WTC11 (cell line): ENCODE results near the gene RIPOR2. TPM values are rescaled to one million over a fixed set of nuclear protein-coding genes. Genes with fewer than 3 reads are reported as not detected.
"Not testable (repeated sequence)": the region's sequence is repeated elsewhere in the genome, so short reads cannot be mapped to it uniquely, and the experiment has no call there.

ENCODE experiments used
- ATAC-seq: fragments of 200-7000 bp; cut with Tn5 transposase; 2 replicates; pipeline ENCODE4 v1.10.0; 2021; ENCODE audit warnings: mild to moderate bottlenecking, moderate library complexity
- CTCF ChIA-PET: fragments of 300-600 bp; sonication (Branson Sonifier 250); formaldehyde crosslinking; loops from one replicate; lab custom pipeline; 2021; ENCODE audit warnings: antibody characterized with exemption; lab: Charles Lee
- POLR2A ChIA-PET: fragments of 350-600 bp; sonication (Branson Sonifier 250); formaldehyde crosslinking; loops from one replicate; lab custom pipeline; 2021; ENCODE audit warnings: antibody characterized with exemption; lab: Charles Lee
- DNase-seq: peaks from one replicate; pipeline ENCODE4 v3.0.0; 2021; ENCODE audit warnings: low spot score
- H3K27ac Mint-ChIP-seq: 2 replicates; pipeline ENCODE4 v1.8.0; 2021; ENCODE audit warnings: mixed read lengths
- H3K27me3 Mint-ChIP-seq: 2 replicates; pipeline ENCODE4 v1.8.0; 2021; ENCODE audit warnings: low read depth, mild to moderate bottlenecking, moderate library complexity, mixed read lengths
- H3K36me3 Mint-ChIP-seq: 2 replicates; pipeline ENCODE4 v1.8.0; 2021; ENCODE audit warnings: mixed read lengths
- H3K4me1 Mint-ChIP-seq: 2 replicates; pipeline ENCODE4 v1.8.0; 2022; ENCODE audit warnings: mixed read lengths
- H3K4me3 Mint-ChIP-seq: 2 replicates; pipeline ENCODE4 v1.8.0; 2021; ENCODE audit warnings: mild to moderate bottlenecking, moderate library complexity, mixed read lengths
- H3K9me3 Mint-ChIP-seq: 2 replicates; pipeline ENCODE4 v1.8.0; 2021; ENCODE audit warnings: mixed read lengths
- ATF3 ChIP-seq: sonication (generic); formaldehyde crosslinking; conservative IDR thresholded peaks from 2 replicates; pipeline ENCODE4 v1.8.1; 2022; ENCODE audit warnings: mild to moderate bottlenecking, missing genetic modification reagents
- CBFB ChIP-seq: sonication (generic); formaldehyde crosslinking; IDR thresholded peaks from 2 replicates; pipeline ENCODE4 v1.8.1; 2022; ENCODE audit warnings: mild to moderate bottlenecking, low read depth, missing genetic modification reagents
- CREM ChIP-seq: sonication (generic); formaldehyde crosslinking; IDR thresholded peaks from 2 replicates; pipeline ENCODE4 v1.8.1; 2022; ENCODE audit warnings: mild to moderate bottlenecking, missing genetic modification reagents, moderate library complexity
- CTCF ChIP-seq: fragments of 200-600 bp; IDR thresholded peaks from 2 replicates; pipeline ENCODE4 v1.8.0; 2022; ENCODE audit warnings: antibody characterized with exemption
- E2F1 ChIP-seq: sonication (generic); formaldehyde crosslinking; IDR thresholded peaks from 2 replicates; pipeline ENCODE4 v1.8.0; 2022; ENCODE audit warnings: mild to moderate bottlenecking, missing genetic modification reagents
- EMX1 ChIP-seq: fragments of 250-450 bp; sonication (Bioruptor Pico); IDR thresholded peaks from 2 replicates; pipeline ENCODE4 v1.8.0; 2021; ENCODE audit warnings: mild to moderate bottlenecking
- IRF2 ChIP-seq: sonication (generic); formaldehyde crosslinking; IDR thresholded peaks from 2 replicates; pipeline ENCODE4 v1.8.0; 2022; ENCODE audit warnings: low read depth, missing genetic modification reagents, borderline replicate concordance
- JUN ChIP-seq: sonication (generic); formaldehyde crosslinking; IDR thresholded peaks from 2 replicates; pipeline ENCODE4 v1.8.0; 2023; ENCODE audit warnings: mild to moderate bottlenecking, missing genetic modification reagents
- MYBL2 ChIP-seq: sonication (generic); formaldehyde crosslinking; IDR thresholded peaks from 2 replicates; pipeline ENCODE4 v1.8.1; 2023; ENCODE audit warnings: mild to moderate bottlenecking, moderate library complexity, missing genetic modification reagents
- NFATC4 ChIP-seq: fragments of 250-450 bp; sonication (Bioruptor Pico); IDR thresholded peaks from 2 replicates; pipeline ENCODE4 v1.9.0; 2021; ENCODE audit warnings: mild to moderate bottlenecking
- NFE2L1 ChIP-seq: sonication (generic); formaldehyde crosslinking; IDR thresholded peaks from 2 replicates; pipeline ENCODE4 v1.8.1; 2023; ENCODE audit warnings: missing genetic modification reagents
- NR1H2 ChIP-seq: sonication (generic); formaldehyde crosslinking; IDR thresholded peaks from 2 replicates; pipeline ENCODE4 v1.9.0; 2021; ENCODE audit warnings: mild to moderate bottlenecking, moderate library complexity, missing genetic modification reagents
- NR2C2 ChIP-seq: sonication (generic); formaldehyde crosslinking; IDR thresholded peaks from 2 replicates; pipeline ENCODE4 v1.8.0; 2022; ENCODE audit warnings: mild to moderate bottlenecking, missing genetic modification reagents
- RORB ChIP-seq: fragments of 250-450 bp; sonication (Bioruptor Pico); IDR thresholded peaks from 2 replicates; pipeline ENCODE4 v1.9.0; 2021; ENCODE audit warnings: mild to moderate bottlenecking
- SMAD3 ChIP-seq: sonication (generic); formaldehyde crosslinking; IDR thresholded peaks from 2 replicates; pipeline ENCODE4 v1.8.0; 2022; ENCODE audit warnings: missing genetic modification reagents, mild to moderate bottlenecking, borderline replicate concordance
- SP1 ChIP-seq: sonication (generic); formaldehyde crosslinking; conservative IDR thresholded peaks from 2 replicates; pipeline ENCODE4 v1.8.1; 2022; ENCODE audit warnings: missing genetic modification reagents
- TEAD4 ChIP-seq: sonication (generic); formaldehyde crosslinking; IDR thresholded peaks from 2 replicates; pipeline ENCODE4 v1.8.0; 2022; ENCODE audit warnings: mild to moderate bottlenecking, missing genetic modification reagents
- TP53 ChIP-seq: sonication (generic); formaldehyde crosslinking; IDR thresholded peaks from 2 replicates; pipeline ENCODE4 v1.8.1; 2023; ENCODE audit warnings: mild to moderate bottlenecking, missing genetic modification reagents
- ZNF232 ChIP-seq: sonication (generic); formaldehyde crosslinking; IDR thresholded peaks from 2 replicates; pipeline ENCODE4 v1.8.0; 2022; ENCODE audit warnings: mild to moderate bottlenecking, missing genetic modification reagents
- ZNF281 ChIP-seq: sonication (generic); formaldehyde crosslinking; IDR thresholded peaks from 2 replicates; pipeline ENCODE4 v1.8.0; 2023; ENCODE audit warnings: mild to moderate bottlenecking, missing genetic modification reagents
- ZNF423 ChIP-seq: fragments of 250-450 bp; sonication (Bioruptor Pico); IDR thresholded peaks from 2 replicates; pipeline ENCODE4 v2.1.2; 2022; ENCODE audit warnings: mild to moderate bottlenecking, moderate library complexity
- ZNF671 ChIP-seq: fragments of 250-450 bp; sonication (Bioruptor Pico); IDR thresholded peaks from 2 replicates; pipeline ENCODE4 v1.8.0; 2021; ENCODE audit warnings: mild to moderate bottlenecking
- total RNA-seq: library from RNA; stranded (reverse); gene quantifications from 3 replicates; pipeline ENCODE4 v1.2.3, GENCODE V29; 2021
- TF ChIP-seq, protein P1 (sequence below): fragments of 250-450 bp; sonication (Bioruptor Pico); IDR thresholded peaks from 2 replicates; pipeline ENCODE4 v2.1.2; 2022; ENCODE audit warnings: mild to moderate bottlenecking, moderate library complexity
- TF ChIP-seq, protein P2 (sequence below): sonication (generic); formaldehyde crosslinking; IDR thresholded peaks from 2 replicates; pipeline ENCODE4 v1.8.0; 2022; ENCODE audit warnings: mild to moderate bottlenecking, missing genetic modification reagents

Gene RIPOR2
- total RNA-seq, 1 experiment from 2014 or later: 13.5 TPM

- TF ChIP-seq IRF2: no peak
- TF ChIP-seq EMX1: no peak
- TF ChIP-seq SP1: no peak
- no peak for TF ChIP-seq CREM (CRISPR knock-in tag)
- TF ChIP-seq, protein P1, sequence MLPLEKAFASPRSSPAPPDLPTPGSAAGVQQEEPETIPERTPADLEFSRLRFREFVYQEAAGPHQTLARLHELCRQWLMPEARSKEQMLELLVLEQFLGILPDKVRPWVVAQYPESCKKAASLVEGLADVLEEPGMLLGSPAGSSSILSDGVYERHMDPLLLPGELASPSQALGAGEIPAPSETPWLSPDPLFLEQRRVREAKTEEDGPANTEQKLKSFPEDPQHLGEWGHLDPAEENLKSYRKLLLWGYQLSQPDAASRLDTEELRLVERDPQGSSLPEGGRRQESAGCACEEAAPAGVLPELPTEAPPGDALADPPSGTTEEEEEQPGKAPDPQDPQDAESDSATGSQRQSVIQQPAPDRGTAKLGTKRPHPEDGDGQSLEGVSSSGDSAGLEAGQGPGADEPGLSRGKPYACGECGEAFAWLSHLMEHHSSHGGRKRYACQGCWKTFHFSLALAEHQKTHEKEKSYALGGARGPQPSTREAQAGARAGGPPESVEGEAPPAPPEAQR (CRISPR knock-in tag): no peak
- TF ChIP-seq TP53: no peak
- no peak for TF ChIP-seq NR2C2
- TF ChIP-seq CBFB: no peak
- TF ChIP-seq ATF3 (CRISPR knock-in tag): no peak
- TF ChIP-seq NFATC4 (CRISPR knock-in tag): no peak
Observed at GRCh38 chr6:24768361-24768760, 167.4 kb downstream of the RIPOR2 start (continued).

GRCh38 chr6:24766680-24767462 is 168.9 kb downstream of the RIPOR2 start:
- Mint-ChIP-seq H3K4me3 (no peak overlapping the region), H3K36me3 (no peaks in the 10 kb centered on the region), H3K27me3 (no peaks in the 10 kb centered on the region; the same call in 1 of the 2 replicates), H3K27ac (no peak overlapping the region), H3K9me3 (peaks cover 4% of the 10 kb centered on the region), H3K4me1 (no peaks in the 10 kb centered on the region)
- ATAC-seq (no peak), DNase-seq (no peak)
- CTCF ChIA-PET: interaction anchor here (0.6 kb wide), 1 partner anchor 9 kb away, joined by 4 read pairs; no protein-coding TSS in a partner anchor
- TF ChIP-seq NR1H2 (CRISPR knock-in tag) (no peak), MYBL2 (CRISPR knock-in tag) (no peak), JUN (CRISPR knock-in tag) (no peak), ZNF232 (no peak), ZNF671 (CRISPR knock-in tag) (no peak), E2F1 (CRISPR knock-in tag) (no peak), TEAD4 (no peak), RORB (no peak), CTCF (no peak), ZNF281 (no peak), SMAD3 (CRISPR knock-in tag) (no peak), NFE2L1 (no peak), ZNF423 (CRISPR knock-in tag) (no peak)
- TF ChIP-seq, protein P2, sequence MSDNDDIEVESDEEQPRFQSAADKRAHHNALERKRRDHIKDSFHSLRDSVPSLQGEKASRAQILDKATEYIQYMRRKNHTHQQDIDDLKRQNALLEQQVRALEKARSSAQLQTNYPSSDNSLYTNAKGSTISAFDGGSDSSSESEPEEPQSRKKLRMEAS: no peak
- POLR2A ChIA-PET: no interaction called here

DNA sequence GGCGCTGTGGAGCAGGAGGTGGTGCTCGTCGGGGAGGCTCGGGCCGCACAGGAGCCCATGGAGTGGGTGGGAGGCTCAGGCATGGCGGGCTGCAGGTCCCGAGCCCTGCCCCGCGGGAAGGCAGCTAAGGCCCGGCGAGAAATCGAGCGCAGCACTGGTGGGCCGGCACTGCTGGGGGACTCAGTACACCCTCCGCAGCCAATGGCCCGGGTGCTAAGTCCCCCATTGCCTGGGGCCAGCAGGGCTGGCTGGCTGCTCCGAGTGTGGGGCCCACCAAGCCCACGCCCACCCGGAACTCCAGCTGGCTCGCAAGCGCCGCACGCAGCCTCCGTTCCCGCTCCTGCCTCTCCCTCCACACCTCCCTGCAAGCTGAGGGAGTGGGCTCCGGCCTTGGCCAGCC is 169.8 kb downstream of the RIPOR2 start:
- ATAC-seq, H3K9me3 Mint-ChIP-seq, H3K36me3 Mint-ChIP-seq, H3K27ac Mint-ChIP-seq, H3K4me1 Mint-ChIP-seq, H3K4me3 Mint-ChIP-seq, DNase-seq, H3K27me3 Mint-ChIP-seq, POLR2A ChIA-PET: not testable (repeated sequence)
- CTCF ChIA-PET: interaction anchor here (0.6 kb wide), 1 partner anchor 10 kb away, joined by 4 read pairs; no protein-coding TSS in a partner anchor

DNA sequence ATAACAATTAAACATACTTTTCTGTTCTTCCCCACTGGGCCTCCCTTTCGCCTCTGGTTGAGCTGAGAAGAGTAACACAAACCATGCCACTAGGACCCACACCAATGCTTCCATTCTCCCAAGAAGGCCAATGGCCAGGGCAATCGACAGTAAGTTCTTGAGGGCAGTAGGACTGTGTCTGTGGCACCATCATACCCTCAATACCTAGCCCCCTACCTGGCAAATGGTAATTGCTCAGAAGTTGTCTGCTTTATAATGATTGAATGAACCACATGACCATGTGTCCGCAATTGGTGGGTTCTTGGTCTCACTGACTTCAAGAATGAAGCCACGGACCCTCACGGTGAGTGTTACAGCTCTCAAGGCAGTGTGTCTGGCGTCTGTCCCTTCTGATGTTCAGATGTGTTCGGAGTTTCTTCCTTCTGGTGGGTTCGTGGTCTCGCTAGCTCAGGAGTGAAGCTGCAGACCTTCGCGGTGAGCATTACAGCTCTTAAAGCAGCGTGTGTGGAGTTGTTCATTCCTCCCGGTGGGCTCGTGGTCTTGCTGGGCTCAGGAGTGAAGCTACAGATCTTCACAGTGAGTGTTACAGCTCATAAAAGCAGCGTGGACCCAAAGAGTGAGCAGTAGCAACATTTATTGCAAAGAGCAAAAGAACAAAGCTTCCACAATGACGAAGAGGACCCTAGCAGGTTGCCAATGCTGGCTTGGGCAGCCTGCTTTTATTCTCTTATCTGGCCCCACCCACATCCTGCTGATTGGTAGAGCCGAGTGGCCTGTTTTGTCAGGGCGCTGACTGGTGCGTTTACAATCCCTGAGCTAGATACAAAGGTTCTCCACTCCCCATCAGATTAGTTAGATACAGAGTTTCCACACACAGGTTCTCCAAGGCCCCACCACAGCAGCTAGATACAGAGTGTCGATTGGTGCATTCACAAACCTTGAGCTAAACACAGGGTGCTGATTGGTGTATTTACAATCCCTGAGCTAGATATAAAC is 170.6 kb downstream of the RIPOR2 start:
- H3K36me3 Mint-ChIP-seq, CTCF ChIA-PET, POLR2A ChIA-PET, H3K4me3 Mint-ChIP-seq, ATAC-seq, H3K27ac Mint-ChIP-seq, H3K27me3 Mint-ChIP-seq, H3K9me3 Mint-ChIP-seq, H3K4me1 Mint-ChIP-seq, DNase-seq: not testable (repeated sequence)
